D721Med (cell line): Measurements from ENCODE around the gene TFDP2.
"Not testable (repeated sequence)": the region's sequence is repeated elsewhere in the genome, so short reads cannot be mapped to it uniquely, and the experiment has no call there.

Experiments used
- DNase-seq: peaks from one replicate; pipeline ENCODE4 v3.0.0; 2011; ENCODE audit warnings: low spot score; ENCODE audit not compliant: insufficient read length
- FAIRE-seq: peaks from 2 replicates; lab custom pipeline; 2011; peaks lifted over from hg19 to GRCh38; lab: Jason Lieb, UNC
- CTCF ChIP-seq: IDR thresholded peaks from 2 replicates; pipeline ENCODE4 v1.5.1; 2012; ENCODE audit warnings: mild to moderate bottlenecking, control low read depth; ENCODE audit not compliant: insufficient read depth; ENCODE audit errors: missing control alignments

The TFDP2 gene

GRCh38 chr3:141986548-141987107 lies 162.7 kb downstream of the TFDP2 start:
- DNase-seq: no peak
- TF ChIP-seq CTCF: no peak
- no peak for FAIRE-seq

- DNase-seq (no peak), FAIRE-seq (no peak)
- no peak for TF ChIP-seq CTCF
Observed at GRCh38 chr3:141981084-141981483, 168.3 kb downstream of the TFDP2 start.

- DNase-seq (no peak), FAIRE-seq (no peak)
- no peak for TF ChIP-seq CTCF
Observed at GRCh38 chr3:141979050-141979671, 170.2 kb downstream of the TFDP2 start.

DNA sequence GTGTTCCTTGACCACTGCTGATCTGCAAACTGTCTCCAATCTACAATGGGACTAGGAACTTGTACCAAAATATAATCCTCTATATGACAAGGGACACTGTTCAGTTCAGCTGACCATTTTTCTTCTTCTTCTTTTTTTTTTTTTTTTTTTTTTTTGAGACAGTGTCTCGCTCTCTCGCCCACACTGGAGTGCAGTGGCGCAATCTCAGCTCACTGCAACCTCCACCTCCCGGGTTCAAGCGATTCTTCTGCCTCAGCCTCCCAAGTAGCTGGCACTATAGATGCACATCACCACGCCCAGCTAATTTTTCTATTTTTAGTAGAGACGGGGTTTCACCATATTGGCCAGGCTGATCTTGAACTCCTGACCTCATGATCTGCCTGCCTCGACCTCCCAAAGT lies 174.6 kb downstream of the TFDP2 start:
- not testable (repeated sequence) for FAIRE-seq, DNase-seq

GRCh38 chr3:141972399-141972798 lies 176.9 kb downstream of the TFDP2 start:
- no peak for TF ChIP-seq CTCF
- DNase-seq: no peak
- no peak for FAIRE-seq

DNA sequence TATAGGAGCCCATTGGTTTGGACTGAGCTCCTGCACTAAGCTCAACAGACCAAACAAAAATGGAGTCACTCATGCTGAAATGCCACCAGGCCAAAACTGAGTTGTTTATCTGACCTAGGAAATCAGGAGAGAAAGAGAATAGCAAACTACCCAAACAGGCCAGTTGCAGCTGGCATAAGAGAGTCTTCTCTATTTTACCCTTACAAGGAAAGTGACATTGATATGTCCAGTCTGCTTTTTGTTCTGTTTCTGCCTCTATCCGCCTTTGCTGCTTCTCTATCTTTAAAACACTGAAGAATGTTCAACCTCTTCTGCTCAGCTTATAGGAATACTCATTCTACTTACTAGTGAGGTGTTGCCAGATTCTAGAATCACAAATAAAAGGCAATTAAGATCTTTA lies 177.8 kb downstream of the TFDP2 start:
- FAIRE-seq: no peak
- no peak for DNase-seq
- no peak for TF ChIP-seq CTCF

- DNase-seq: no peak
- no peak for TF ChIP-seq CTCF
- no peak for FAIRE-seq
Observed at GRCh38 chr3:141969711-141970110, 179.6 kb downstream of the TFDP2 start.
